CD4-positive, alpha-beta T cell treated with Interleukin-4 for 1 hour (primary cell): ENCODE results near the gene OVCH2.
"Not testable (repeated sequence)": the region's sequence is repeated elsewhere in the genome, so short reads cannot be mapped to it uniquely, and the experiment has no call there.

Source experiments
- DNase-seq, 2 donors: peaks; one replicate each; pipeline ENCODE4 v3.0.0-alpha.2; 2020 to 2022

Gene OVCH2

GRCh38 chr11:7706377-7706776 is at the start of gene OVCH2:
Gene OVCH2 (minus strand): TSS chr11:7706477. CDS start chr11:7706394, 83 bp downstream.
- DNase-seq = no peak

GRCh38 chr11:7749456-7749855 is 43.2 kb upstream of the OVCH2 start:
- DNase-seq = no peak

GRCh38 chr11:7734767-7735166 is 28.5 kb upstream of the OVCH2 start:
- not testable (repeated sequence) for DNase-seq

GRCh38 chr11:7714786-7715185 is 8.5 kb upstream of the OVCH2 start:
- DNase-seq = no peak

- DNase-seq = no peak
Observed at GRCh38 chr11:7703740-7704139, 2.5 kb downstream of the OVCH2 start.

- no peak for DNase-seq
Observed at GRCh38 chr11:7696424-7696823, 9.9 kb downstream of the OVCH2 start.

GRCh38 chr11:7694235-7694634 is 12.0 kb downstream of the OVCH2 start:
- no peak for DNase-seq

- DNase-seq = no peak
Observed at GRCh38 chr11:7692426-7692825, 13.9 kb downstream of the OVCH2 start.

GRCh38 chr11:7691759-7692350 is 14.4 kb downstream of the OVCH2 start:
- no peak for DNase-seq

GRCh38 chr11:7690648-7691047 is 15.6 kb downstream of the OVCH2 start:
- no peak for DNase-seq

- no peak for DNase-seq
Observed at GRCh38 chr11:7689239-7689638, 17.0 kb downstream of the OVCH2 start.

- peak in 1 of 2 donors; percentile 29 for DNase-seq
Observed at GRCh38 chr11:7688238-7688826, 17.9 kb downstream of the OVCH2 start.

- no peak for DNase-seq
Observed at GRCh38 chr11:7687386-7687785, 18.9 kb downstream of the OVCH2 start.

- no peak for DNase-seq
Observed at GRCh38 chr11:7686761-7687160, 19.5 kb downstream of the OVCH2 start.

- DNase-seq = no peak
Observed at GRCh38 chr11:7683571-7683970, 22.7 kb downstream of the OVCH2 start.

GRCh38 chr11:7677796-7678201 is 28.5 kb downstream of the OVCH2 start:
- no peak for DNase-seq

GRCh38 chr11:7677071-7677470 is 29.2 kb downstream of the OVCH2 start:
- no peak for DNase-seq

GRCh38 chr11:7675631-7676030 is 30.6 kb downstream of the OVCH2 start:
- no peak for DNase-seq

- DNase-seq = no peak
Observed at GRCh38 chr11:7673724-7674434, 32.4 kb downstream of the OVCH2 start.

GRCh38 chr11:7672960-7673723 is 33.1 kb downstream of the OVCH2 start, which contains the start of gene CYB5R2:
Gene CYB5R2 (minus strand): TSS chr11:7673500. CDS start chr11:7672825, 675 bp downstream.
- DNase-seq = no peak

- no peak for DNase-seq
Observed at GRCh38 chr11:7672276-7672959, 33.9 kb downstream of the OVCH2 start.

- DNase-seq = no peak
Observed at GRCh38 chr11:7671347-7672215, 34.7 kb downstream of the OVCH2 start.
